HEK293 (cell line): ENCODE data around the gene ENTREP3.

Experiments used
- BCL11B ChIP-seq: fragments of 450-650 bp; formaldehyde crosslinking; IDR thresholded peaks from 2 replicates; pipeline ENCODE4 v1.5.1; 2016; ENCODE audit warnings: low read depth, missing biosample characterization, missing genetic modification characterization
- BCL6B ChIP-seq: fragments of 450-650 bp; formaldehyde crosslinking; IDR thresholded peaks from 2 replicates; pipeline ENCODE4 v1.5.1; 2017; ENCODE audit warnings: missing biosample characterization, missing genetic modification characterization
- KLF7 ChIP-seq: fragments of 450-650 bp; formaldehyde crosslinking; IDR thresholded peaks from 2 replicates; pipeline ENCODE4 v1.5.1; 2016; ENCODE audit warnings: missing biosample characterization, missing genetic modification characterization, borderline replicate concordance
- MEIS1 ChIP-seq: sonication (generic); formaldehyde crosslinking; IDR thresholded peaks from 2 replicates; pipeline ENCODE4 v1.8.1; 2022; ENCODE audit warnings: missing genetic modification reagents, mild to moderate bottlenecking, borderline replicate concordance
- REPIN1 ChIP-seq: fragments of 450-650 bp; formaldehyde crosslinking; IDR thresholded peaks from 2 replicates; pipeline ENCODE4 v1.5.1; 2017; ENCODE audit warnings: missing biosample characterization, missing genetic modification characterization, low read depth
- SALL2 ChIP-seq: fragments of 450-650 bp; formaldehyde crosslinking; IDR thresholded peaks from 2 replicates; pipeline ENCODE4 v1.5.0; 2017; ENCODE audit warnings: missing biosample characterization, mild to moderate bottlenecking, missing genetic modification characterization, borderline replicate concordance
- SCRT1 ChIP-seq: fragments of 450-650 bp; formaldehyde crosslinking; IDR thresholded peaks from 2 replicates; pipeline ENCODE4 v1.5.1; 2016; ENCODE audit warnings: missing biosample characterization, missing genetic modification characterization, borderline replicate concordance
- TSHZ1 ChIP-seq: fragments of 450-650 bp; formaldehyde crosslinking; IDR thresholded peaks from 2 replicates; pipeline ENCODE4 v1.5.1; 2016; ENCODE audit warnings: missing biosample characterization, missing genetic modification characterization, borderline replicate concordance
- ZBTB17 ChIP-seq: fragments of 450-650 bp; formaldehyde crosslinking; IDR thresholded peaks from 2 replicates; pipeline ENCODE4 v1.5.1; 2016; ENCODE audit warnings: missing biosample characterization, missing genetic modification characterization
- ZNF121 ChIP-seq: fragments of 450-650 bp; formaldehyde crosslinking; IDR thresholded peaks from 2 replicates; pipeline ENCODE4 v1.5.1; 2016; ENCODE audit warnings: missing biosample characterization, missing genetic modification characterization
- ZNF169 ChIP-seq: fragments of 450-650 bp; formaldehyde crosslinking; IDR thresholded peaks from 2 replicates; pipeline ENCODE4 v1.5.1; 2016; ENCODE audit warnings: missing biosample characterization, missing genetic modification characterization
- ZNF221 ChIP-seq: fragments of 450-650 bp; formaldehyde crosslinking; IDR thresholded peaks from 2 replicates; pipeline ENCODE4 v1.5.1; 2017; ENCODE audit warnings: missing biosample characterization, missing genetic modification characterization, borderline replicate concordance
- ZNF223 ChIP-seq: fragments of 450-650 bp; formaldehyde crosslinking; IDR thresholded peaks from 2 replicates; pipeline ENCODE4 v1.5.1; 2016; ENCODE audit warnings: missing biosample characterization, missing genetic modification characterization
- ZNF302 ChIP-seq: fragments of 450-650 bp; formaldehyde crosslinking; IDR thresholded peaks from 2 replicates; pipeline ENCODE4 v1.5.1; 2016; ENCODE audit warnings: missing biosample characterization, missing genetic modification characterization, low read depth
- ZNF341 ChIP-seq: fragments of 450-650 bp; formaldehyde crosslinking; IDR thresholded peaks from 2 replicates; pipeline ENCODE4; 2016; ENCODE audit warnings: low read depth, missing biosample characterization, missing genetic modification characterization
- ZNF354C ChIP-seq: fragments of 450-650 bp; formaldehyde crosslinking; IDR thresholded peaks from 2 replicates; pipeline ENCODE4 v1.5.1; 2016; ENCODE audit warnings: missing biosample characterization, missing genetic modification characterization, low read depth, borderline replicate concordance
- ZNF747 ChIP-seq: fragments of 450-650 bp; formaldehyde crosslinking; IDR thresholded peaks from 2 replicates; pipeline ENCODE4 v1.5.1; 2016; ENCODE audit warnings: missing biosample characterization, missing genetic modification characterization
- ZSCAN30 ChIP-seq: fragments of 450-650 bp; IDR thresholded peaks from 2 replicates; pipeline ENCODE4 v1.5.1; 2018; ENCODE audit warnings: missing biosample characterization, mild to moderate bottlenecking, missing genetic modification characterization, moderate library complexity
- TF ChIP-seq, protein P1 (sequence below): fragments of 450-650 bp; formaldehyde crosslinking; IDR thresholded peaks from 2 replicates; pipeline ENCODE4 v1.5.1; 2017; ENCODE audit warnings: missing biosample characterization, missing genetic modification characterization
- TF ChIP-seq, protein P2 (sequence below): fragments of 450-650 bp; formaldehyde crosslinking; IDR thresholded peaks from 2 replicates; pipeline ENCODE4 v1.5.1; 2016; ENCODE audit warnings: missing biosample characterization, missing genetic modification characterization
- TF ChIP-seq, protein P3 (sequence below): fragments of 450-650 bp; formaldehyde crosslinking; IDR thresholded peaks from 2 replicates; pipeline ENCODE4 v1.5.1; 2017; ENCODE audit warnings: missing biosample characterization, missing genetic modification characterization
- TF ChIP-seq, protein P4 (sequence below): fragments of 450-650 bp; formaldehyde crosslinking; IDR thresholded peaks from 2 replicates; pipeline ENCODE4 v1.5.0; 2017; ENCODE audit warnings: missing biosample characterization, missing genetic modification characterization, borderline replicate concordance
- TF ChIP-seq, protein P5 (sequence below): sonication (generic); formaldehyde crosslinking; IDR thresholded peaks from 2 replicates; pipeline ENCODE4 v1.8.1; 2022; ENCODE audit warnings: mild to moderate bottlenecking, moderate library complexity, missing genetic modification reagents

ENTREP3 gene

GRCh38 chr1:155255243-155256007, at the start of gene ENTREP3 (continued):
- TF ChIP-seq ZNF747 (tag by site-specific recombination): no peak
- TF ChIP-seq ZNF169: no peak
- TF ChIP-seq SALL2 (tag by site-specific recombination): no peak
- TF ChIP-seq, protein P1, sequence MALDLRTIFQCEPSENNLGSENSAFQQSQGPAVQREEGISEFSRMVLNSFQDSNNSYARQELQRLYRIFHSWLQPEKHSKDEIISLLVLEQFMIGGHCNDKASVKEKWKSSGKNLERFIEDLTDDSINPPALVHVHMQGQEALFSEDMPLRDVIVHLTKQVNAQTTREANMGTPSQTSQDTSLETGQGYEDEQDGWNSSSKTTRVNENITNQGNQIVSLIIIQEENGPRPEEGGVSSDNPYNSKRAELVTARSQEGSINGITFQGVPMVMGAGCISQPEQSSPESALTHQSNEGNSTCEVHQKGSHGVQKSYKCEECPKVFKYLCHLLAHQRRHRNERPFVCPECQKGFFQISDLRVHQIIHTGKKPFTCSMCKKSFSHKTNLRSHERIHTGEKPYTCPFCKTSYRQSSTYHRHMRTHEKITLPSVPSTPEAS: 0 out of 2 replicates have a peak, but pooled peaks have one; percentile 27
- TF ChIP-seq ZNF223 (tag by site-specific recombination): peak; percentile 70; the same call in 1 of the 2 replicates
- no peak for TF ChIP-seq BCL6B
- TF ChIP-seq, protein P2, sequence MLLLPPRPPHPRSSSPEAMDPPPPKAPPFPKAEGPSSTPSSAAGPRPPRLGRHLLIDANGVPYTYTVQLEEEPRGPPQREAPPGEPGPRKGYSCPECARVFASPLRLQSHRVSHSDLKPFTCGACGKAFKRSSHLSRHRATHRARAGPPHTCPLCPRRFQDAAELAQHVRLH (tag by site-specific recombination): peak; percentile 9; the same call in 1 of the 2 replicates
- TF ChIP-seq ZNF121 (tag by site-specific recombination): no peak
- TF ChIP-seq, protein P3, sequence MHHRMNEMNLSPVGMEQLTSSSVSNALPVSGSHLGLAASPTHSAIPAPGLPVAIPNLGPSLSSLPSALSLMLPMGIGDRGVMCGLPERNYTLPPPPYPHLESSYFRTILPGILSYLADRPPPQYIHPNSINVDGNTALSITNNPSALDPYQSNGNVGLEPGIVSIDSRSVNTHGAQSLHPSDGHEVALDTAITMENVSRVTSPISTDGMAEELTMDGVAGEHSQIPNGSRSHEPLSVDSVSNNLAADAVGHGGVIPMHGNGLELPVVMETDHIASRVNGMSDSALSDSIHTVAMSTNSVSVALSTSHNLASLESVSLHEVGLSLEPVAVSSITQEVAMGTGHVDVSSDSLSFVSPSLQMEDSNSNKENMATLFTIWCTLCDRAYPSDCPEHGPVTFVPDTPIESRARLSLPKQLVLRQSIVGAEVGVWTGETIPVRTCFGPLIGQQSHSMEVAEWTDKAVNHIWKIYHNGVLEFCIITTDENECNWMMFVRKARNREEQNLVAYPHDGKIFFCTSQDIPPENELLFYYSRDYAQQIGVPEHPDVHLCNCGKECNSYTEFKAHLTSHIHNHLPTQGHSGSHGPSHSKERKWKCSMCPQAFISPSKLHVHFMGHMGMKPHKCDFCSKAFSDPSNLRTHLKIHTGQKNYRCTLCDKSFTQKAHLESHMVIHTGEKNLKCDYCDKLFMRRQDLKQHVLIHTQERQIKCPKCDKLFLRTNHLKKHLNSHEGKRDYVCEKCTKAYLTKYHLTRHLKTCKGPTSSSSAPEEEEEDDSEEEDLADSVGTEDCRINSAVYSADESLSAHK (tag by site-specific recombination): peak; percentile 19; the same call in 1 of the 2 replicates
- TF ChIP-seq TSHZ1 (tag by site-specific recombination): no peak
- TF ChIP-seq MEIS1 (CRISPR knock-in tag): no peak
- no peak for TF ChIP-seq REPIN1 (tag by site-specific recombination)
- peak; percentile 94 for TF ChIP-seq ZSCAN30 (tag by site-specific recombination)
- peak; percentile 95 for TF ChIP-seq ZNF341 (tag by site-specific recombination)
- TF ChIP-seq, protein P4, sequence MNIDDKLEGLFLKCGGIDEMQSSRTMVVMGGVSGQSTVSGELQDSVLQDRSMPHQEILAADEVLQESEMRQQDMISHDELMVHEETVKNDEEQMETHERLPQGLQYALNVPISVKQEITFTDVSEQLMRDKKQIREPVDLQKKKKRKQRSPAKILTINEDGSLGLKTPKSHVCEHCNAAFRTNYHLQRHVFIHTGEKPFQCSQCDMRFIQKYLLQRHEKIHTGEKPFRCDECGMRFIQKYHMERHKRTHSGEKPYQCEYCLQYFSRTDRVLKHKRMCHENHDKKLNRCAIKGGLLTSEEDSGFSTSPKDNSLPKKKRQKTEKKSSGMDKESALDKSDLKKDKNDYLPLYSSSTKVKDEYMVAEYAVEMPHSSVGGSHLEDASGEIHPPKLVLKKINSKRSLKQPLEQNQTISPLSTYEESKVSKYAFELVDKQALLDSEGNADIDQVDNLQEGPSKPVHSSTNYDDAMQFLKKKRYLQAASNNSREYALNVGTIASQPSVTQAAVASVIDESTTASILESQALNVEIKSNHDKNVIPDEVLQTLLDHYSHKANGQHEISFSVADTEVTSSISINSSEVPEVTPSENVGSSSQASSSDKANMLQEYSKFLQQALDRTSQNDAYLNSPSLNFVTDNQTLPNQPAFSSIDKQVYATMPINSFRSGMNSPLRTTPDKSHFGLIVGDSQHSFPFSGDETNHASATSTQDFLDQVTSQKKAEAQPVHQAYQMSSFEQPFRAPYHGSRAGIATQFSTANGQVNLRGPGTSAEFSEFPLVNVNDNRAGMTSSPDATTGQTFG (tag by site-specific recombination): no peak
- TF ChIP-seq SCRT1: no peak
- TF ChIP-seq ZNF221: no peak
- no peak for TF ChIP-seq ZNF354C (tag by site-specific recombination)
- TF ChIP-seq KLF7 (tag by site-specific recombination): 0 out of 2 replicates have a peak, but pooled peaks have one; percentile 60
- TF ChIP-seq ZBTB17 (tag by site-specific recombination): peak; percentile 93
- no peak for TF ChIP-seq BCL11B (tag by site-specific recombination)
- no peak for TF ChIP-seq ZNF302 (tag by site-specific recombination)
- TF ChIP-seq, protein P5, sequence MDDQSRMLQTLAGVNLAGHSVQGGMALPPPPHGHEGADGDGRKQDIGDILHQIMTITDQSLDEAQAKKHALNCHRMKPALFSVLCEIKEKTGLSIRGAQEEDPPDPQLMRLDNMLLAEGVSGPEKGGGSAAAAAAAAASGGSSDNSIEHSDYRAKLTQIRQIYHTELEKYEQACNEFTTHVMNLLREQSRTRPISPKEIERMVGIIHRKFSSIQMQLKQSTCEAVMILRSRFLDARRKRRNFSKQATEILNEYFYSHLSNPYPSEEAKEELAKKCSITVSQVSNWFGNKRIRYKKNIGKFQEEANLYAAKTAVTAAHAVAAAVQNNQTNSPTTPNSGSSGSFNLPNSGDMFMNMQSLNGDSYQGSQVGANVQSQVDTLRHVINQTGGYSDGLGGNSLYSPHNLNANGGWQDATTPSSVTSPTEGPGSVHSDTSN (CRISPR knock-in tag): no peak
